DOHH2 (cell line): ENCODE data around the gene CCDC158.

Source experiments
- CTCF ChIP-seq: fragments of 200-600 bp; sonication (generic); IDR thresholded peaks from one replicate; pipeline ENCODE4 v1.5.1; 2014; ENCODE audit warnings: antibody characterized with exemption, mild to moderate bottlenecking, low read depth, low read length; ENCODE audit not compliant: poor library complexity, severe bottlenecking
- EZH2phosphoT487 ChIP-seq: fragments of 200-600 bp; sonication (generic); IDR thresholded peaks from 2 replicates; pipeline ENCODE4 v1.6.1; 2017; ENCODE audit warnings: borderline replicate concordance, mild to moderate bottlenecking, antibody characterized with exemption, low read length, moderate library complexity, mixed read lengths

- TF ChIP-seq CTCF: no peak
- TF ChIP-seq EZH2phosphoT487: no peak
Measured at GRCh38 chr4:76341063-76341462, 79.9 kb downstream of the CCDC158 start.
